ENCODE measurements around the gene ESM1.

- TF ChIP-seq, protein P1, sequence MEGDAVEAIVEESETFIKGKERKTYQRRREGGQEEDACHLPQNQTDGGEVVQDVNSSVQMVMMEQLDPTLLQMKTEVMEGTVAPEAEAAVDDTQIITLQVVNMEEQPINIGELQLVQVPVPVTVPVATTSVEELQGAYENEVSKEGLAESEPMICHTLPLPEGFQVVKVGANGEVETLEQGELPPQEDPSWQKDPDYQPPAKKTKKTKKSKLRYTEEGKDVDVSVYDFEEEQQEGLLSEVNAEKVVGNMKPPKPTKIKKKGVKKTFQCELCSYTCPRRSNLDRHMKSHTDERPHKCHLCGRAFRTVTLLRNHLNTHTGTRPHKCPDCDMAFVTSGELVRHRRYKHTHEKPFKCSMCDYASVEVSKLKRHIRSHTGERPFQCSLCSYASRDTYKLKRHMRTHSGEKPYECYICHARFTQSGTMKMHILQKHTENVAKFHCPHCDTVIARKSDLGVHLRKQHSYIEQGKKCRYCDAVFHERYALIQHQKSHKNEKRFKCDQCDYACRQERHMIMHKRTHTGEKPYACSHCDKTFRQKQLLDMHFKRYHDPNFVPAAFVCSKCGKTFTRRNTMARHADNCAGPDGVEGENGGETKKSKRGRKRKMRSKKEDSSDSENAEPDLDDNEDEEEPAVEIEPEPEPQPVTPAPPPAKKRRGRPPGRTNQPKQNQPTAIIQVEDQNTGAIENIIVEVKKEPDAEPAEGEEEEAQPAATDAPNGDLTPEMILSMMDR (IDR thresholded peaks at IDR 0.05; ENCODE audit: poor library complexity, severe bottlenecking), result no peak
- no peak for TF ChIP-seq POLR2AphosphoS5 (IDR thresholded peaks at IDR 0.05)
- no peak for TF ChIP-seq TAF1 (IDR thresholded peaks at IDR 0.05; ENCODE audit: low read depth)
- TF ChIP-seq RAD21 (conservative IDR thresholded peaks at IDR 0.05), result no peak
- no peak for TF ChIP-seq EZH2 (IDR thresholded peaks at IDR 0.05; ENCODE audit: borderline replicate concordance, insufficient read depth, low read length, poor library complexity, severe bottlenecking)
- no peak for TF ChIP-seq EP300 (conservative IDR thresholded peaks at IDR 0.05; ENCODE audit: poor library complexity, severe bottlenecking)
- TF ChIP-seq MXI1 (conservative IDR thresholded peaks at IDR 0.05; ENCODE audit: poor library complexity, severe bottlenecking), result no peak
Observed at GRCh38 chr5:54996466-54996865, 11.1 kb upstream of the ESM1 start.
